Neuronal stem cell (in vitro differentiated cells): ENCODE data around the gene PYY.

Experiments used
- DNase-seq: peaks from one replicate; pipeline ENCODE4 v3.0.0-alpha.2; 2013; ENCODE audit warnings: low spot score
- H2AFZ ChIP-seq: one replicate; pipeline ENCODE4 v1.6.1; 2013; ENCODE audit warnings: mild to moderate bottlenecking, low read length, inconsistent platforms
- H2AK5ac ChIP-seq: 2 replicates; pipeline ENCODE4 v1.6.1; 2013; ENCODE audit warnings: low read depth, mild to moderate bottlenecking, inconsistent platforms, low read length, moderate library complexity, mixed read lengths
- H2BK120ac ChIP-seq: 2 replicates; pipeline ENCODE4 v1.6.1; 2013; ENCODE audit warnings: low read depth, mild to moderate bottlenecking, inconsistent platforms, low read length, moderate library complexity, mixed read lengths
- H2BK12ac ChIP-seq: one replicate; pipeline ENCODE4 v1.6.1; 2013; ENCODE audit warnings: low read length, inconsistent platforms
- H2BK15ac ChIP-seq: 2 replicates; pipeline ENCODE4 v1.6.1; 2013; ENCODE audit warnings: mild to moderate bottlenecking, low read length, inconsistent platforms, mixed read lengths
- H2BK5ac ChIP-seq: one replicate; pipeline ENCODE4 v1.6.1; 2013; ENCODE audit warnings: inconsistent platforms, mild to moderate bottlenecking, low read length, moderate library complexity
- H3K14ac ChIP-seq: one replicate; pipeline ENCODE4 v1.6.1; 2013; ENCODE audit warnings: low read length, inconsistent platforms
- H3K18ac ChIP-seq: 2 replicates; pipeline ENCODE4 v1.6.1; 2013; ENCODE audit warnings: low read length, inconsistent platforms
- H3K23ac ChIP-seq: 2 replicates; pipeline ENCODE4 v1.6.1; 2013; ENCODE audit warnings: low read depth, mild to moderate bottlenecking, mixed read lengths, low read length, inconsistent platforms; ENCODE audit not compliant: poor library complexity
- H3K27ac ChIP-seq: replicated peaks from 3 replicates; pipeline ENCODE4 v1.5.1; 2013; ENCODE audit warnings: low read length, inconsistent platforms
- H3K27me3 ChIP-seq, 3 experiments: 2 replicates each; pipeline ENCODE4 v1.6.1; 2013; ENCODE audit warnings: low read length in 3 of 3, mild to moderate bottlenecking in 2 of 3, inconsistent platforms in 1 of 3, low read depth in 1 of 3, mixed read lengths in 1 of 3, moderate library complexity in 1 of 3; ENCODE audit not compliant: control insufficient read depth in 3 of 3, insufficient read depth in 3 of 3
- H3K36me3 ChIP-seq, 2 donors: replicated peaks in 1 of 2; 2 replicates each; pipeline ENCODE4 v1.6.1; 2013; ENCODE audit warnings: low read length in 2 of 2; ENCODE audit not compliant: control insufficient read depth in 2 of 2, insufficient read depth in 2 of 2
- H3K4ac ChIP-seq: 2 replicates; pipeline ENCODE4 v1.6.1; 2013; ENCODE audit warnings: inconsistent platforms, mild to moderate bottlenecking, low read length, moderate library complexity
- H3K4me1 ChIP-seq, 2 donors: 1 replicate in 1 of 2; 2 replicates in 1 of 2; pipeline ENCODE4 v1.6.1; 2013; ENCODE audit warnings: low read length in 2 of 2, low read depth in 1 of 2; ENCODE audit not compliant: control insufficient read depth in 2 of 2, insufficient read depth in 1 of 2
- H3K4me2 ChIP-seq: one replicate; pipeline ENCODE4 v1.6.1; 2013; ENCODE audit warnings: mild to moderate bottlenecking, low read length, inconsistent platforms; ENCODE audit not compliant: insufficient read depth, poor library complexity, severe bottlenecking
- H3K4me3 ChIP-seq, 2 donors: 2 replicates each; pipeline ENCODE4 v1.5.1; 2013; ENCODE audit warnings: low read length in 2 of 2, mild to moderate bottlenecking in 2 of 2, inconsistent platforms in 1 of 2, moderate library complexity in 1 of 2
- H3K79me1 ChIP-seq: one replicate; pipeline ENCODE4 v1.6.1; 2013; ENCODE audit warnings: low read depth, mild to moderate bottlenecking, inconsistent platforms, low read length, moderate library complexity
- H3K9ac ChIP-seq: one replicate; pipeline ENCODE4 v1.6.1; 2013; ENCODE audit warnings: mild to moderate bottlenecking, low read depth, low read length, inconsistent platforms; ENCODE audit not compliant: poor library complexity
- H3K9me3 ChIP-seq, 2 donors: replicated peaks in 1 of 2; 2 replicates each; pipeline versions ENCODE3 to v1.6.1; 2013; ENCODE audit warnings: low read length in 2 of 2, mild to moderate bottlenecking in 2 of 2, inconsistent platforms in 1 of 2, low read depth in 1 of 2, mixed read lengths in 1 of 2, moderate library complexity in 1 of 2; ENCODE audit not compliant: control insufficient read depth in 2 of 2, insufficient read depth in 1 of 2
- H4K8ac ChIP-seq: one replicate; pipeline ENCODE4 v1.6.1; 2013; ENCODE audit warnings: low read depth, mild to moderate bottlenecking, inconsistent platforms, low read length, moderate library complexity
- H4K91ac ChIP-seq: one replicate; pipeline ENCODE4 v1.6.1; 2013; ENCODE audit warnings: low read length, low read depth, mild to moderate bottlenecking, inconsistent platforms; ENCODE audit not compliant: poor library complexity
- WGBS, 2 donors: extraction: QIAGEN DNeasy Blood & Tissue Kit; methylation state at CpG; one replicate each; pipeline ENCODE4 v1.1.7; 2013; ENCODE audit warnings: missing lambda C conversion rate in 2 of 2, mixed read lengths in 1 of 2; ENCODE audit not compliant: insufficient read length in 2 of 2, insufficient replicate concordance in 1 of 2; ENCODE audit errors: extremely low coverage in 2 of 2; 5-methylcytosine and 5-hydroxymethylcytosine counted together

PYY gene

GRCh38 chr17:43917016-43917347, 36.8 kb downstream of the PYY start:
- H2BK5ac ChIP-seq: no peak overlapping the region
- no peak overlapping the region for H3K4ac ChIP-seq
- H2AK5ac ChIP-seq: no peak overlapping the region
- H4K8ac ChIP-seq: no peak overlapping the region
- H3K9me3 ChIP-seq: no peaks in the 10 kb centered on the region
- no peak overlapping the region for H3K23ac ChIP-seq
- no peak overlapping the region for H3K4me2 ChIP-seq
- no peak overlapping the region for H3K9ac ChIP-seq
- peak overlapping the region; percentile 81 for H3K18ac ChIP-seq
- no peak overlapping the region for H2AFZ ChIP-seq
- peaks cover 0 to 2% of the 10 kb centered on the region in 2 donors for H3K4me1 ChIP-seq
- DNase-seq: no peak
- H2BK15ac ChIP-seq: peak overlapping the region; percentile 84
- no peak overlapping the region for H2BK12ac ChIP-seq
- H2BK120ac ChIP-seq: no peak overlapping the region
- peaks cover 0 to 75% (median 11%) of the 10 kb centered on the region in 3 experiments for H3K27me3 ChIP-seq
- H3K79me1 ChIP-seq: peaks cover 2% of the 10 kb centered on the region
- no peak overlapping the region for H3K4me3 ChIP-seq
- WGBS, 2 donors: no CpG with 5 or more reads among the region's 8 CpGs
- H3K27ac ChIP-seq: no peak overlapping the region
- H3K14ac ChIP-seq: no peak overlapping the region
- H3K36me3 ChIP-seq: no peaks in the 10 kb centered on the region
- H4K91ac ChIP-seq: no peak overlapping the region

GRCh38 chr17:43916385-43916784, 37.4 kb downstream of the PYY start:
- Histone ChIP-seq H3K27me3 (peaks cover 0 to 81% (median 11%) of the 10 kb centered on the region in 3 experiments), H2BK15ac (no peak overlapping the region), H3K79me1 (peaks cover 2% of the 10 kb centered on the region), H3K14ac (no peak overlapping the region), H2BK120ac (no peak overlapping the region), H3K36me3 (no peaks in the 10 kb centered on the region), H2AFZ (no peak overlapping the region), H3K4ac (no peak overlapping the region), H3K4me2 (no peak overlapping the region), H3K27ac (no peak overlapping the region), H3K4me1 (peaks cover 0 to 2% of the 10 kb centered on the region in 2 donors), H2AK5ac (no peak overlapping the region), H4K8ac (no peak overlapping the region), H3K18ac (no peak overlapping the region), H3K4me3 (no peak overlapping the region), H4K91ac (no peak overlapping the region), H3K9me3 (no peaks in the 10 kb centered on the region), H2BK5ac (no peak overlapping the region), H3K23ac (no peak overlapping the region), H3K9ac (no peak overlapping the region), H2BK12ac (no peak overlapping the region)
- no peak for DNase-seq
- WGBS, 2 donors: no CpG with 5 or more reads among the region's 4 CpGs

GRCh38 chr17:43915559-43915958, 38.2 kb downstream of the PYY start:
- no peak overlapping the region for H2BK15ac ChIP-seq
- no peak overlapping the region for H3K4me2 ChIP-seq
- peaks cover 2% of the 10 kb centered on the region for H3K79me1 ChIP-seq
- H3K4me3 ChIP-seq: no peak overlapping the region
- H3K9me3 ChIP-seq: no peaks in the 10 kb centered on the region
- no peak overlapping the region for H2AFZ ChIP-seq
- peaks cover 0 to 2% of the 10 kb centered on the region in 2 donors for H3K4me1 ChIP-seq
- H2BK12ac ChIP-seq: no peak overlapping the region
- no peak overlapping the region for H3K18ac ChIP-seq
- no CpG with 5 or more reads among the region's 3 CpGs for WGBS, 2 donors
- no peak overlapping the region for H3K9ac ChIP-seq
- no peak for DNase-seq
- no peak overlapping the region for H2BK120ac ChIP-seq
- H3K27me3 ChIP-seq: peaks cover 0 to 79% (median 11%) of the 10 kb centered on the region in 3 experiments
- no peak overlapping the region for H3K4ac ChIP-seq
- H3K36me3 ChIP-seq: no peaks in the 10 kb centered on the region
- H4K91ac ChIP-seq: no peak overlapping the region
- H2AK5ac ChIP-seq: no peak overlapping the region
- H2BK5ac ChIP-seq: no peak overlapping the region
- H3K23ac ChIP-seq: no peak overlapping the region
- no peak overlapping the region for H3K14ac ChIP-seq
- H3K27ac ChIP-seq: no peak overlapping the region
- no peak overlapping the region for H4K8ac ChIP-seq

- Histone ChIP-seq H3K18ac (no peak overlapping the region), H4K91ac (no peak overlapping the region), H2AK5ac (no peak overlapping the region), H3K9ac (no peak overlapping the region), H2BK15ac (no peak overlapping the region), H3K14ac (no peak overlapping the region), H3K36me3 (no peaks in the 10 kb centered on the region), H3K79me1 (peaks cover 2% of the 10 kb centered on the region), H3K4me3 (no peak overlapping the region), H2BK120ac (no peak overlapping the region), H3K27me3 (peaks cover 0 to 82% (median 11%) of the 10 kb centered on the region in 3 experiments), H3K27ac (no peak overlapping the region), H2BK5ac (no peak overlapping the region), H3K4ac (no peak overlapping the region), H3K9me3 (no peaks in the 10 kb centered on the region), H3K4me2 (no peak overlapping the region), H3K23ac (no peak overlapping the region), H2BK12ac (no peak overlapping the region), H2AFZ (no peak overlapping the region), H3K4me1 (peaks cover 0 to 2% of the 10 kb centered on the region in 2 donors), H4K8ac (no peak overlapping the region)
- DNase-seq: no peak
- no CpG with 5 or more reads among the region's 2 CpGs for WGBS, 2 donors
Measured at GRCh38 chr17:43914451-43914850, 39.3 kb downstream of the PYY start.
